GM12873 (cell line): ENCODE measurements around the gene ZNF574.
A peak's percentile ranks its signal among the peaks of the same experiment; 100 is the strongest.

Experiments
- CTCF ChIP-seq: IDR thresholded peaks from 2 replicates; pipeline ENCODE4 v1.5.1; 2012; ENCODE audit warnings: low read depth, mild to moderate bottlenecking, moderate library complexity, low read length, control low read depth; ENCODE audit not compliant: insufficient read depth; ENCODE audit errors: missing control alignments

Gene ZNF574

GRCh38 chr19:42034640-42035391, 41.1 kb upstream of the ZNF574 start:
- peak; percentile 88 for TF ChIP-seq CTCF

- TF ChIP-seq CTCF = no peak
These were observed 38.3 kb upstream of the ZNF574 start for GRCh38 chr19:42037649-42038048.

- TF ChIP-seq CTCF = no peak
These were observed 37.3 kb upstream of the ZNF574 start for GRCh38 chr19:42038666-42039065.

- no peak for TF ChIP-seq CTCF
These were observed 35.9 kb upstream of the ZNF574 start for GRCh38 chr19:42040031-42040430.

- TF ChIP-seq CTCF = no peak
These were observed 33.4 kb upstream of the ZNF574 start for GRCh38 chr19:42042455-42043170.

GRCh38 chr19:42045575-42045974, 30.4 kb upstream of the ZNF574 start:
- TF ChIP-seq CTCF = no peak

GRCh38 chr19:42048992-42049391, 27.0 kb upstream of the ZNF574 start:
- no peak for TF ChIP-seq CTCF
